Panc1 (cell line): ENCODE data around the gene GGTA1. TPM values are rescaled to one million over a fixed set of nuclear protein-coding genes. Genes with fewer than 3 reads are reported as not detected.

ENCODE experiments used
- ATAC-seq: fragments of 200-7000 bp; cut with Tn5 transposase; 2 replicates; pipeline ENCODE4 v1.9.1; 2020; ENCODE audit warnings: mild to moderate bottlenecking, moderate library complexity
- BruUV-seq: library from RNA; stranded (reverse); fragments of 400-500 nt; replicated peaks from 2 replicates; lab custom pipeline; 2021; lab: Mats Ljungman, UMichigan
- CTCF ChIA-PET: fragments of 300-600 bp; sonication (Branson Sonifier 250); formaldehyde crosslinking; loops from one replicate; lab custom pipeline; 2022; ENCODE audit warnings: antibody characterized with exemption; lab: Charles Lee
- POLR2A ChIA-PET: fragments of 300-600 bp; sonication (Branson Sonifier 250); formaldehyde crosslinking; loops from one replicate; lab custom pipeline; 2022; ENCODE audit warnings: antibody characterized with exemption; lab: Charles Lee
- DNase-seq: peaks from one replicate; pipeline ENCODE4 v3.0.0-alpha.2; 2010; ENCODE audit warnings: low read depth, low spot score
- H3K27ac ChIP-seq: 2 replicates; pipeline ENCODE4 v1.5.1; 2011; ENCODE audit warnings: mild to moderate bottlenecking, low read length, inconsistent platforms
- H3K27me3 ChIP-seq: fragments of 200-500 bp; sonication (Bioruptor generic); 2 replicates; pipeline ENCODE4 v1.6.0; 2014; ENCODE audit warnings: low read length, inconsistent platforms; ENCODE audit not compliant: control insufficient read depth, insufficient read depth
- H3K36me3 ChIP-seq: fragments of 200-500 bp; sonication (Bioruptor generic); 2 replicates; pipeline ENCODE4 v1.5.1; 2014; ENCODE audit warnings: inconsistent platforms, mild to moderate bottlenecking, low read length, moderate library complexity; ENCODE audit not compliant: control insufficient read depth, insufficient read depth
- H3K4me1 ChIP-seq: 2 replicates; pipeline ENCODE4 v1.5.1; 2011; ENCODE audit warnings: inconsistent platforms, mild to moderate bottlenecking, low read length, moderate library complexity; ENCODE audit not compliant: control insufficient read depth, insufficient read depth
- H3K4me3 ChIP-seq, 2 experiments: 2 replicates each; pipeline ENCODE4 v1.5.1; 2011 to 2012; ENCODE audit warnings: low read depth in 2 of 2, low read length in 2 of 2, mild to moderate bottlenecking in 2 of 2, inconsistent platforms in 1 of 2, moderate library complexity in 1 of 2
- H3K9me3 ChIP-seq: fragments of 200-500 bp; sonication (Bioruptor generic); 2 replicates; pipeline ENCODE4 v1.5.1; 2014; ENCODE audit warnings: low read depth, mild to moderate bottlenecking, inconsistent platforms, low read length, moderate library complexity; ENCODE audit not compliant: control insufficient read depth, insufficient read depth
- CTCF ChIP-seq: fragments of 450-650 bp; IDR thresholded peaks from 2 replicates; pipeline ENCODE4 v1.5.1; 2017; ENCODE audit warnings: mild to moderate bottlenecking
- POLR2AphosphoS5 ChIP-seq: IDR thresholded peaks from 2 replicates; pipeline ENCODE4 v1.6.1; 2012; ENCODE audit warnings: mild to moderate bottlenecking, low read depth, low read length, moderate library complexity
- REST ChIP-seq, 2 experiments: IDR thresholded peaks; 2 replicates each; pipeline ENCODE4 v1.6.1; 2011 to 2012; ENCODE audit warnings: low read depth in 2 of 2, control low read depth in 1 of 2, low read length in 1 of 2, mild to moderate bottlenecking in 1 of 2, moderate library complexity in 1 of 2; ENCODE audit not compliant: insufficient read depth in 1 of 2
- SIN3A ChIP-seq: IDR thresholded peaks from 2 replicates; pipeline ENCODE4 v1.6.1; 2012; ENCODE audit warnings: low read depth, mild to moderate bottlenecking, low read length, moderate library complexity, borderline replicate concordance; ENCODE audit not compliant: insufficient read depth
- TCF7L2 ChIP-seq: IDR thresholded peaks from 2 replicates; pipeline ENCODE4 v1.6.1; 2011; ENCODE audit warnings: mild to moderate bottlenecking, low read depth, low read length, inconsistent platforms
- in situ Hi-C: cut with HindIII; loops from 2 replicates; pipeline ENCODE4 v1.10.0; 2016; ENCODE audit warnings: low sequenced_read_pairs, low pct_unique_long_range_greater_than_20kb
- intact Hi-C: fragments of 100-400 bp; cut with micrococcal nuclease; formaldehyde crosslinking; loops from one replicate; pipeline ENCODE4 v1.10.0; 2022; ENCODE audit not compliant: unreplicated experiment
- total RNA-seq: library from RNA; stranded (reverse); gene quantifications from one replicate; pipeline ENCODE4 v1.2.1, GENCODE V29; 2021; ENCODE audit not compliant: unreplicated experiment

Gene GGTA1
- total RNA-seq, 1 experiment from 2014 or later, result not detected

- DNase-seq, result no peak
- in situ Hi-C loops, result no loop called here
- Histone ChIP-seq H3K4me1 (no peaks in the 10 kb centered on the region), H3K4me3 (no peak overlapping the region), H3K27ac (no peak overlapping the region), H3K27me3 (peaks cover 2% of the 10 kb centered on the region), H3K36me3 (no peaks in the 10 kb centered on the region), H3K9me3 (no peaks in the 10 kb centered on the region)
- no peak for TF ChIP-seq POLR2AphosphoS5
- TF ChIP-seq CTCF, result no peak
- no peak for TF ChIP-seq SIN3A
- TF ChIP-seq TCF7L2, result no peak
- no peak for TF ChIP-seq REST (IDR thresholded peaks at IDR 0.05; ENCODE audit: insufficient read depth in 1 of 2, low read depth in 2 of 2, low read length in 1 of 2)
- CTCF ChIA-PET, result interaction anchor here (0.7 kb wide), 1 partner anchor 80 kb away, joined by 3 read pairs; no protein-coding TSS in a partner anchor
- BruUV-seq, result no TSS peak
- no peak for ATAC-seq
- intact Hi-C loops, result no loop called here
- POLR2A ChIA-PET, result no interaction called here
Observed at GRCh38 chr9:121464968-121465367, 34.7 kb downstream of the GGTA1 start.

GRCh38 chr9:121463026-121463807, 36.4 kb downstream of the GGTA1 start:
- ChIA-PET CTCF (no interaction called here), POLR2A (no interaction called here)
- intact Hi-C loops (no loop called here), in situ Hi-C loops (no loop called here)
- DNase-seq (no peak), ATAC-seq (no peak)
- H3K4me3 ChIP-seq, result no peak overlapping the region
- no peaks in the 10 kb centered on the region for H3K9me3 ChIP-seq
- no peaks in the 10 kb centered on the region for H3K4me1 ChIP-seq
- no TSS peak for BruUV-seq
- no peak for TF ChIP-seq TCF7L2
- TF ChIP-seq CTCF, result peak; percentile 72
- H3K27ac ChIP-seq, result no peak overlapping the region
- H3K27me3 ChIP-seq, result peaks cover 2% of the 10 kb centered on the region
- no peaks in the 10 kb centered on the region for H3K36me3 ChIP-seq
